Fibroblast of skin of left biceps (primary cell): ENCODE data around the gene TMEM116.
"Not testable (repeated sequence)": the region's sequence is repeated elsewhere in the genome, so short reads cannot be mapped to it uniquely, and the experiment has no call there.

Experiments
- DNase-seq, 2 experiments: peaks; one replicate each; pipeline ENCODE4 v3.0.0-alpha.2; 2013; ENCODE audit warnings: low read depth in 2 of 2

The TMEM116 gene

DNA sequence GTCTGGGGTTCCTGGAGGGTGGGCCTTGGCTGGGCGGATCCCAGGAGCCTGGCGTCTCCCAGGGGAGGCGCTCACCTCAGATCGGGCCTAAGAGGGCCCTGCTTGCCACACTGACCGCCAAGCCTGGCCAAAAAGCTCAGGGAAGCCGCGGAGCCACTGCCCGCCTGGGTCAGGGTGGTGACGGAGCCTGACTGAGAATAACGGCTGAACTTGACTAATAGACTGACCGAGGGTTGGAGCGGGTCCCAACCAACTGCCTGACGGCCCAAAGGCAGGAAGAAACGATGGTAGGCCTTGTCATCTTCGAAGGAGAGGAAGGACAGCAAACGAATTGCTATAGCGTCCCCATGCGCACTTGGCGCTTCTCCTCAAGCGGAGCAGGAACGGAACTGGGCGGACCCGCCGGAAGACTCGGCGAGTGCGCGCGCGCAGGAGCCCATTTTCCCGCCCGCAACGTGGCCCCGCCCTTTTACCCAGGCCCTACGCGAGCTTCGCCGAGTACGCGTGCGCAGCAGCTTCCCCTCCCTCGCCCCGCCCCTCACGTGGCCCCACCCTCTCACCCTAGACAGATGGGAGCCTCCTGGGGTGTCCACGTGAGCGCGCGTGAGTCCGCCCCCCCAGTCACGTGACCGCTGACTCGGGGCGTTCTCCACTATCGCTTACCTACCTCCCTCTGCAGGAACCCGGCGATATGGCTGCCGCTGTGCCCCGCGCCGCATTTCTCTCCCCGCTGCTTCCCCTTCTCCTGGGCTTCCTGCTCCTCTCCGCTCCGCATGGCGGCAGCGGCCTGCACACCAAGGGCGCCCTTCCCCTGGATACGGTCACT, at the start of gene TMEM116, which contains the start of gene ERP29:
Gene TMEM116 (minus strand): TSS at position 391 of the 826 bp plus-strand sequence. CDS start 7,895 bp downstream, outside the sequence.
Gene ERP29 (plus strand): TSS at position 652 of the 826 bp plus-strand sequence. CDS start 40 bp downstream, at position 692.
- DNase-seq = peak; percentile 96 to 97

DNA sequence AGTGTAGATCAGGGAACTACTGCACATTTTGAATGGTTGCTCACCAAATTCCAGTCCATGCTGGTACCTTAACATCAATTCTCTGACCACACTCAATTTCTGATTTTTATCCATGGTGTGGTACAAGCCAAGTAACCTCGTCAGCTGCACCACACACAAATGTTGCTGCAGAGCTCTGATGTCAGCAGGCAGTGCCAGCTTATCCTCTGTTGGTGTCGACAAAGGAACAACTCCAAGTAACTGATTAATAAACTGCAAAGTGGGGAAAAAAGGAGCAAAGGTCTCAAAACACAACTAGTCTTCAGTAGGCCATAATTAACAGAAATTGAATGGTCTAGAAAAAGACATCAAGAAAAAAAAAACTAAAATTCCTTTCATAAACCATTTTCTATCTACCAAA, 48.2 kb upstream of the TMEM116 start:
- no peak for DNase-seq

DNA sequence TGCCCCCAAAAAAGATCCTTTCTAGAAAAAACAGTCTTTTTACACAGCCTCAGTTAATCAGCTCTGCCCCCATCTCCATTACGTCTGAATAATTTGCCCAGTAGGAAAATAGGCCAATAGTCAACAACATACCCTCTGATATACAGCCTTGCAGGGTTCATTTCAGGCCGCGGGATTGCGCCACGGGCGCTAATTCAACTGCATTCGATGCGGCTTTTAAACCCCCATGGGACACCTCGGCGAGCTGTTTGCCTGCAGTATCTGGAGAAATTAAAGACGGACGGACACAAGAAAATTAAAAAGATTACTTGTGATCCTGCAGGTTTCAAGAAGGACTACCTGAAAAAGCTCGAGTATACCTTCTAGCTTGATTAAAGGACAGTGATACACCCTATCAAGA, 36.4 kb upstream of the TMEM116 start:
- DNase-seq = no peak

DNA sequence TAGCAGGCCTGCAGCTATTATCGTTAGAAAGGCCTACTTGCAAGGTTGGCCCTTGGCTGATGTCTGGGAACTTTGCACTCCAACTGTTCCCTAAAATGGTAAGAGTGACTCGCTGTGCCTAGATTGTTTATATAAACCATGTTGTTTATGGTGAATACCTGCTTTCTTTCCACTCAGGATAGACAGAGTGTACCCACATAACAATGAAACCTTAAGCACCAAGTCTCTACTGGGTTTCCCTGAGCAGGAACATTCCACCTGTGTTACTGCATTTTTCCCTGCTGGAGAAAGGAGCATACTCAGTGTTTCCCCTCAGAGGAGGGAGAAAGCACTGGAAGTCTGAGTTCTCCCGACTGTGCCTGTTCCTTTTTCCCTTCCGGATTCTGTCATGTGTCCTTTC, 33.0 kb upstream of the TMEM116 start:
- no peak for DNase-seq

DNA sequence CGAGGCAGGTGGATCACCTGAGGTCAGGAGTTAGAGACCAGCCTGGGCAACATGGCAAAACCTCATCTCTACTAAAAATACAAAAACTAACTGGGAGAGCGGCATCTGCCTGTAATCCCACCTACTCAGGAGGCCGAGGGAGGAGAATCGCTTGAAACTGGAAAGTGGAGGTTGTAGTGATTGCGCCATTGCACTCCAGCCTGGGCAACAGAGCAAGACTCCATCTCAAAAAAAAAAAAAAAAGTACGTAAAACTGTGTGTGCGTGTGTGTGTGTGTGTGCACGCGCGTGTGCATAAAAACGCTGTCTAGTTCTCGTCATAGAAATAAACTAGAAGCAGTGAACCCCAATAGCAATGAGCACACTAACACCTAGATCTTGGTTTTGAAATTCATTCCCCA, 23.6 kb upstream of the TMEM116 start:
- not testable (repeated sequence) for DNase-seq

DNA sequence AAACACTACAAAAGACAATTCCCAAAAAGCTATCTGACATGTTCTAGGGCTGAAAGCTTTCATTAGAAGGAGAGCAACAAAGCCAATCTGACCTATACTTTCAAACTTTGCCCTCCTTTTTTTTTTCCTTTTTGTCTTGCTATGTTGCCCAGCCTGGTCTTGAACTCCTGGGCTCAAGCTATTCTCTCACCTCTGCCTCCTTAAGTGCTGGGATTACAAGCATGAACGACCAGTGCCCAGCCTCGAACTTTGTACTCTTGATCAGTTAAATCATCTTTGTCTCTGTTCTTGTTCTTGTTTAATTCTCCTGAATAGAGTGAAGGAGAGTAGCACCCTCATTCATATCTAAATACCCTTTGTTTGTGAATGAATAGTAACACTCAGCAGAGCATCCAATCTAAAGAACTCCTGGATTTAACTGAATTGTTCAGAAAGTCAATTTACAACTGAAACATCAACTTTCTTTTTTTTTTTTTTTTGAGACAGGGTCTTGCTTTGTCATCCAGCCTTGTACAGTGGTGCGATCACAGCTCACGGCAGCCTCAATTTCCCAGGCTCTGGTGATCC, 22.3 kb upstream of the TMEM116 start:
- no peak for DNase-seq

DNA sequence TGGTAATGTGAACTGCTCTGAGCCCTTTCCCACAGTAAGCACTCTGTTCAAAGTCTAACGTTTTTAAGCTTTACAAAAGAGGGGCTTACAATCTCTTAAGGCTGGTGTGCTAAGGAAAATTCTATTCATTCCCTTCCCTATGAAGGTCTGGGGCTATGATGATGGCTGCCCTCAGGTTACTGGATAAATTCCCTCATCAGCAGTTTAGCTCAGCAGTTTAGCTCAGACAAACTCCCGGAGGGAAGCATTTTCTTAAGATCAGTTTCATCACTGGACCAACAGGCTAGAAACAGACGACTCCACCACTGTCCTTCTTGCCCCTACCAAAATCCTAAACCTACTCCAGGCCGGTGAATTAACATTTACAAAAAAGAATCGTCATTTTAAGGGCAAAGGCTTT, 19.3 kb upstream of the TMEM116 start:
- no peak for DNase-seq

DNA sequence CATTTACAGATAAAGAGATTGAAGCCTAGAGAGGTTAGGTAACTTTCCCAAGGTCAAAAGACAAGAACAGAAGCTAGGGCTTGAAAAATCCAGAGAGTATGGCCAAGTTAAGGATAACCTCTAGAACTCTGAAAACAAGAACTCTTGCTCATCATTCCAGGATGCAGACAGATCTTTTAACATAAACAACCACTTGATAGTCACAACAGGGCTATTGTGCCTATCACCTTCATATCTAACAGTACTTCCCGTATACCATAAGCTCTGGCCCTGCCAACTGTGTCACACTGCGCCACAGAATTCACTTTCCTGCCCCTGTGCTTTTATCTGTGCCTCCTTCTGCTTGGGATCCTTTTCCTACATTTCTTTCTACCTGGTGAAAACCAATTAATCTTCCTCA, 18.5 kb upstream of the TMEM116 start:
- no peak for DNase-seq

DNA sequence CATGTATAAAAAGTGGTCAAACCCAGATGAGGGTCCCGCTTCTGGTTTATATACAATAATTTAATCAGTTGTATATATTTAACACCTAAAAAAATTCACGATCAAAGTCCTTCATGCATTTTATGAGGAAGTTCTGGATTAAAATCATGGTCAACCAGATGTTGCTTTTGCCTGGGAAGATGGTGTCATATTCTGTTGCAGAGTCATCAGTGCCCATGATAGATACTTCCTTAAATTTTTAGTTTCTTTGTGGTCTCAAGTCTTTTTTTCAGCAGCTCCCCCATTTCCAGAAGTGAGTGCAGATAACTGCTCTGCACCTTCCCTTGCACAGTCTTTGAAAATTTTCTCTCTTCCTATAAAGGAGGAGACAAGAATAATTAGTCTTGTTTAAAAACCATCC, 16.3 kb upstream of the TMEM116 start:
- no peak for DNase-seq

DNA sequence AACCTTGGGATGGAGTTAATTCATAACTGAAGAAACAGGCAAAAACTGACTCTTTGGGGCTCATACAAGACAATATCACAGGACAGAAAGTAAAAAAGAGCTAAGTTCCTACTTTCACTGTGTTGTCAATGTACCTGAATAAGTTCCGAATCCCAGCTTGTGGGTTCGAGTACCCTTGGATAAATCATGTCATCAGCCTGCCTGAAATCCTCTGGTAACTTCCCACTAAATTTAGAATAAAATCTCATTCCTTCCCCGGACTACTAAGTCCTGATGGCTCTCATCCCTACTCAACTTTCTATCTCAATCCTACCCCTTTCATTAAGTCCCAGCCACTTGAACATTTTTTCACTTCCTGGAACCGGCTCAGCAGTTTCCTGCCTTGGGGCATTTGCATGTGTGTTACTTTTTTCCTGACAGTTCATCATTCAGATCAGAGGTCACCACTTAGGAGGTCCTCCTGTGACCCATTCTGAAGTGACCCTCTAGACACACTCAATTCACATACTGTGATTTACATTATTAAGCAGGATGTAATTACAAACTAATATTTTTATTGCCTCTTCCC, 12.9 kb upstream of the TMEM116 start:
- no peak for DNase-seq

DNA sequence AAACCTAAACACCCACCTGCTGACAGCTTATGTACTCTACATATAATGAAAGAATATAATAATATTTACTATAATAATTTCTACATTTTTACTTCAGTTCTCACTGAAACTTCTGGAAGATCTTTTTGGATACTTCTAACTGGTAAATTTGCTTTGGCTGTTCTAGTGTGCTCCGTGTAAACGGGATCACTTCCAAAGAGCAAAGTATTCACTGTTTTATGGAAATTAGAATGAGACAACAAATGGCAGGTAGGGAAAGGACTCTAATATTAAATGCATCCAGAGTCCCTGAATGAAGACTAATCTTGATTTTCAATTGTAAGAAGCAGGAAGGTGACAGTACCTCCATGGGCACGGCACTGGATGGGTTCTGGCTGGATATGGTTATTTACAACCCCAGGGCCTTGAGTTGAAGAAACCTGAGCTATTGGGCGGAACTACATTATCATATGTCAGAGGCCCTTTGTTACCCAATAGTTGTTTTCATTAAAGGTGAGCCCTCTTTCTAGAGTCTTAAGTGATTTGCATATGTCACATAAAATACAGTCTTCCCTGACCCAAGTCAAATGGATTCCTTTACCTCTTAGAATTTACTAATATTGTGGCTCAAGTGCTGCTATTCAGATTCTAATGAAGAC, 10.9 kb upstream of the TMEM116 start:
- DNase-seq = no peak

DNA sequence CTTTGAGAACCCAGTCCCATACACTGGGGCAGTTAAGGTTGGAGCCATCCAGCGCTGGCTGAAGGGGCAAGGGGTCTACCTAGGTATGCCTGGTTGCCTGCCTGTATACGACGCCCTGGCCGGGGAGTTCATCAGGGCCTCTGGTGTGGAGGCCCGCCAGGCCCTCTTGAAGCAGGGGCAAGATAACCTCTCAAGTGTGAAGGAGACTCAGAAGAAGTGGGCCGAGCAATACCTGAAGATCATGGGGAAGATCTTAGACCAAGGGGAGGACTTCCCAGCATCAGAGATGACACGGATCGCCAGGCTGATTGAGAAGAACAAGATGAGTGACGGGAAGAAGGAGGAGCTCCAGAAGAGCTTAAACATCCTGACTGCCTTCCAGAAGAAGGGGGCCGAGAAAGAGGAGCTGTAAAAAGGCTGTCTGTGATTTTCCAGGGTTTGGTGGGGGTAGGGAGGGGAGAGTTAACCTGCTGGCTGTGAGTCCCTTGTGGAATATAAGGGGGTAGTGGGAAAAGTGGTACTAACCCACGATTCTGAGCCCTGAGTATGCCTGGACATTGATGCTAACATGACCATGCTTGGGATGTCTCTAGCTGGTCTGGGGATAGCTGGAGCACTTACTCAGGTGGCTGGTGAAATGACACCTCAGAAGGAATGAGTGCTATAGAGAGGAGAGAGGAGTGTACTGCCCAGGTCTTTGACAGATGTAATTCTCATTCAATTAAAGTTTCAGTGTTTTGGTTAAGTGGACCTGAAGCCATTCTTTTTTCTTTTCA, 9.5 kb upstream of the TMEM116 start:
- no peak for DNase-seq

DNA sequence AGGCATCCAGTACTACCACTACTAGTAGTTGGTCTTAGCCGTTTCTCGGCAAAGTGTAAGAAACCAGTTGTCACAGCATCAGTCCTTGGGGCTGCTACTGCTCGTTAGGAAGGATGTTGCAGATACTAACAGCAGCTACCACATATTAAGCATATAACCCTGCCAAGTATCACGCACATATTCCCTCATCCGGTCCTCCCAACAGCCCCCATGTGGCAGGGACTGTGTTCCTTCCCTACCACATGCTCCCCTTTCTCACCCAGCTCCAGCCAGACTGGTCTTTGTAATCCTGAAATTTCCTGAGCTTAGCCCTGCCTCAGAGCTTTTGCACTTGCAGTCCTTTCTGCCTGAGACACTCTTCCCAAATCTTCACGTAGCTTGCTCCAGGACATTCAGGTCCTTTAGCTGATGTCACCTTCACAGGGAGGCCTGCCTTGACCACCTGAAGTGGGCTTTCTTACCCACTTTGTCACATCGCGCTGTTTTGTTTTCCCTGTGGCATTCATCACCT, 8.0 kb upstream of the TMEM116 start:
- no peak for DNase-seq

DNA sequence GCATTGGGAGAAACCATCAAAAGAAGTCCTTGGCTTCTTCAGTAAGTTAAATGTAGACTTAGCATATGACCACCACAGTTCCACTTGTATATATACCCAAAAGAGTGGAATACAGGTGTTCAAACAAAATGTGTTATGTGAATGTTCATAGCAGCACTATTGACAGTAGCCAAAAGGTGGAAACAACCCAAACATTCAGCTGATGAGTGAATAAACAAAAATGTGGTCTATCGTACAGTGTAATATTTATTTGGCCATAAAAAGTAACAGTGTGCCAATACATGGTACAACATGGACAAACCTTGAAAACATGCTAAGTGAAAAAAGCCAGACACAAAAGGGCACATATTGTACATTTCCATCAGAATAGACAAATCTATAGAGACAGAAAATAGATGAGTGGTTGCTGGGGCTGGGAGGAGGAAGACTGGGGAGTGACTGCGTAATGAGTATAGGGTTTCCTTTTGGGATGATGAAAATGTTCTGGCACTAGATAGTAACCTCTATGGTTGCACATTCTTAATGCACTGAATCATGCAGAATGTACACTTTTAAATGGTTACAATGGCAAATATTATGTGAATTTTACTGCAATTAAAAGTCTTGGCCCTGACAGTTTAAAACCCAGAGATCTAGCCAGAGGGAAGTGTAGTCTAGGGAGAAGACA, 5.7 kb upstream of the TMEM116 start:
- DNase-seq = peak; percentile 64 to 71

DNA sequence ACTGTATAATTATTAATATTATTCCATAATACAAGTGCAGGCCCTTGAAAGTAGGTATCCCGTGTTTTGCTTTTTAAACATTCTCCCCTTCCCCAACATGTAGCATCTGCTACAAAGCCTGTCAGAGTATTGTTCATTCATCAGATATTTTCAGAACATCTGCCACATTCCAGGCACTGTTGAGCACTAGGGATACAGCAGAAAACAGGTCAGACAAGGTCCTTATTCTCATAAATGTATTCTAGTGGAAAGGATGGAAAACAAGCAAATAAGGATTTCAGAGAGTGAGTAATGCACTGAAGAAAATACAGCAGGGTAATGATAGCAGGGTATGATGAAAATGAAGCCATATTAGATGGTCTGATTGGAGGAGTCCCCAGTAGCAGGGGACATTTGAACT, 4.1 kb upstream of the TMEM116 start:
- no peak for DNase-seq

DNA sequence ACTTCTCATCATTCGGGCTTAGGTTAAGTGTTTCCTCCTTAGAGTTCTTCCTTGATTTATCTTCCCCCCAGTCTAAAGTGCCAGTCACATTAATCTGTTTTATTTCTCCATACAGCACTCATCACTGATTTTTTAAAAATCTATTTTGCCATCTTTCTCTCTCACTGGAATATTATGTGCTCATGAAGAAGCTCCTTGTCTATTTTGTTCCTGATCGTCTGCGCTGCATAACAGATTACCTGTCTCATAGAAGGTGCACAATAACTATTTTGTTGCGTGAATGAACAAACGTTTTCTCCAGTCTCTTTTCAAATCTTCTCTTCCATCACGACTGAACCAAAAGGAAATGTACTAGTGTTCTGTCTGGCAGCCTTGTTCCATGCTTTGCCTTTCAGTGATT, 3.0 kb upstream of the TMEM116 start:
- no peak for DNase-seq

DNA sequence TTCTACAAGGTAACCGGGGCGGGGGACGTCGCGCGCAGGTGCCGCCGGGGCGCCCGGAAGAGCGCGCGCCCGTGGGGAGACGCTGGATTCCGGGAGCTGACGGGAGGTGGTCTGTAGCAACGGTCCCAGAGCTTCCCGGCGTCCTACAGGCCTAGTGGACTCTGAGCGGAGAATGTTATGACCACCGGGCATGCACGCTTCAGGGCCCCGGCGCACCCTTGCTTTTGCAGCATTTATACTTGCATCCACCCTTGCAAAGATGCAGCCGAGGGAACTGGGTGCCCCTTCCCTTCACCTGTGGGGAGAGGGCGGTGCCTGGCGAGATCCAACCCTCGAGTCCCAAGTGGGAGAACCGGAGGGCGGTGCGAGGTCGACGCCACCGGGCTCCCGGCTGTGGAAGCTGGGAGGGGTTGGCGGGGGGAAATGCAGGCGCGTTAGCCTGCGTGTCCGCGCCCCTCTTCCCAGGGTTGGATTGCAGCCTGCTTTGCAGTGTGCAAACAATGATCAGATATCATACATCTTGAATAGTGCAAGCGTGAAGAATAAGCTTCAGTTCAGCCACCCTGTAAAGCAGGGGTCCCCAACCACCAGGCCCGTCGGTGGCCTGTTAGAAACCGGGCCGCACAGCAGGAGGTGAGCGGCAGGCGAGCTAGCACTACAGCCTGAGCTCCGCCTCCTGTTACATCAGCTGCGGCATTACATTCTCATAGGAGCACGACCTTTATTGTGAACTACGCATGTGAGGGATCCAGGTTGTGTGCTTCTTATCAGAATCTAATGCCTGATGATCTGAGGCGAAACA, 837 bp upstream of the TMEM116 start:
- DNase-seq = peak in 1 of 2 experiments; percentile 44

DNA sequence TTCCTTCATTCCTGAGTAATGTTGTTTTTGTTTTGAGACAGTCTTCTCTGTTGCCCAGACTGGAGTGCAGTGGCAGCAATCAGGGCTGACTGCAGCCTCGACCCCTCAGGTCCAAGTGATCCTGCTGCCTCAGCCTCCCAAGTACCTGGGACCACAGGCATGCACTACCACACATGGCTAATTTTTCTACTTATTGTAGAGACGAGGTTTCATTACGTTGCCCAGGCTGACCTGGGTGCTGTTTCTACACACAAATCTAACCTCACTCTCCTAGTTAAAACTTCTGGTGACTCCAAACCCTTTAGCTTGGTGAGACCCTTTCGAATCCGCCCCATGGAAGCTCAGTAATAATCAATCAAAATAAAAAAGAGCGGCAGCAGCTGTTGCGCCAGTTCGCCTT, 1.3 kb downstream of the TMEM116 start:
- DNase-seq = no peak

DNA sequence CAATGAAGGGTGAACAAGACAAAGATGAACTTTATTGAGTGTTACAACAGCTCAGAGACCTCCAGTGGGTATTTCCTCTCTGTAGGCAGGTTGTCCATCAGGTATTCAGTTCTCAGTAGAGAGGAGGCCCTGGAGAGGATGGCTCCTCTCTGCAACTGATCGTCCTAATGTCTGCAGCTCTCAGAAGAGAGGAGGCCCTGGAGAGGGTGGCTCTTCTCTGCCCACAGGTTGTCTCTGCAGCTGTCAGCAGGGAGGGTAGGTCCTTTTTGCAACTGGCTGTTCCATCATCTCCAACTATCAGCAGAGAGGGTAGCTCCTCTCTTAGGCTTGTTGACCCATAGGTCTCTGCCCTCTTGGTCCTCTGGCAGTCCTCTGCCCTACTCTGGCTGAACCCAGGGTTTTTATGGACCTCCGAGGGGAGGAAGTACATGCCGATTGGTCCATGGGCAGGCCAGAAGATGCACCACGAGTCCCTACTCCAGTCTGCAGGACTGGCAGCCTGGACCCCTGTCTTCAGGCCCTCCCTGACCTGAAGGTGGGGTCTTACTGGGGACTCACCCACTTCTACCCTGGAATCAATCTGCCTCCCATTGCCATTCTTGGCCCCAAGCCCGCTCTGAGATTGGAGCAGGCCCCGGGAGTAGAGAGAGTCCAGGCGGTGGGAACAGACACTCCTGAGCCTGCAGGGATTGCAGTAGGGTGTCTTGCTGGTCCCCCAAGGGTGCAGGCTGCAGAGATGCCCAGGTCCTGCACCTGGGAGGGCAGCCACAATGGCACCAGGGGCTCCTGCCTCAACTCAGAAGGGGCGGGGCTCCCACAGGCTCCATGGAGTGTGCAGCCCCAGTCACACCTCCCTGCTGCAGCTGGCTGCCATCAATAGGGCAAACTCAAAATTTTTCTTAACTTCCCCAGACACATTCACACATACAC, 2.3 kb downstream of the TMEM116 start:
- no peak for DNase-seq
